Measurements from ENCODE around the gene CELSR3.

Gene CELSR3

GRCh38 chr3:48639944-48640606, 22.6 kb downstream of the CELSR3 start:
- TF ChIP-seq TAF1 (IDR thresholded peaks at IDR 0.05; ENCODE audit: borderline replicate concordance, insufficient read depth, low read length) (no peak), POLR2AphosphoS5 (IDR thresholded peaks at IDR 0.05; ENCODE audit: low read depth, low read length) (no peak), REST (IDR thresholded peaks at IDR 0.05; ENCODE audit: insufficient read depth in 1 of 2, low read depth in 2 of 2, low read length in 2 of 2) (no peak), SIN3A (IDR thresholded peaks at IDR 0.05; ENCODE audit: borderline replicate concordance, insufficient read depth, low read length) (no peak), FOXP2 (optimal IDR thresholded peaks at IDR 0.05; ENCODE audit: borderline replicate concordance, extremely low read depth, extremely low read length, insufficient read depth) (no peak)

GRCh38 chr3:48637305-48637704, 25.4 kb downstream of the CELSR3 start:
- TF ChIP-seq REST (IDR thresholded peaks at IDR 0.05; ENCODE audit: insufficient read depth in 1 of 2, low read depth in 2 of 2, low read length in 2 of 2): no peak
- TF ChIP-seq FOXP2 (optimal IDR thresholded peaks at IDR 0.05; ENCODE audit: borderline replicate concordance, extremely low read depth, extremely low read length, insufficient read depth): no peak
- TF ChIP-seq POLR2AphosphoS5 (IDR thresholded peaks at IDR 0.05; ENCODE audit: low read depth, low read length): no peak
- TF ChIP-seq SIN3A (IDR thresholded peaks at IDR 0.05; ENCODE audit: borderline replicate concordance, insufficient read depth, low read length): no peak
- TF ChIP-seq TAF1 (IDR thresholded peaks at IDR 0.05; ENCODE audit: borderline replicate concordance, insufficient read depth, low read length): no peak

GRCh38 chr3:48636149-48636655, 26.5 kb downstream of the CELSR3 start:
- no peak for TF ChIP-seq REST (IDR thresholded peaks at IDR 0.05; ENCODE audit: insufficient read depth in 1 of 2, low read depth in 2 of 2, low read length in 2 of 2)
- no peak for TF ChIP-seq POLR2AphosphoS5 (IDR thresholded peaks at IDR 0.05; ENCODE audit: low read depth, low read length)
- no peak for TF ChIP-seq FOXP2 (optimal IDR thresholded peaks at IDR 0.05; ENCODE audit: borderline replicate concordance, extremely low read depth, extremely low read length, insufficient read depth)
- TF ChIP-seq TAF1 (IDR thresholded peaks at IDR 0.05; ENCODE audit: borderline replicate concordance, insufficient read depth, low read length): no peak
- no peak for TF ChIP-seq SIN3A (IDR thresholded peaks at IDR 0.05; ENCODE audit: borderline replicate concordance, insufficient read depth, low read length)

- TF ChIP-seq TAF1 (IDR thresholded peaks at IDR 0.05; ENCODE audit: borderline replicate concordance, insufficient read depth, low read length) (peak; percentile 78; the same call in 1 of the 2 replicates), SIN3A (IDR thresholded peaks at IDR 0.05; ENCODE audit: borderline replicate concordance, insufficient read depth, low read length) (no peak), FOXP2 (optimal IDR thresholded peaks at IDR 0.05; ENCODE audit: borderline replicate concordance, extremely low read depth, extremely low read length, insufficient read depth) (peak; percentile 28), POLR2AphosphoS5 (IDR thresholded peaks at IDR 0.05; ENCODE audit: low read depth, low read length) (peak; percentile 86), REST (IDR thresholded peaks at IDR 0.05; ENCODE audit: insufficient read depth in 1 of 2, low read depth in 2 of 2, low read length in 2 of 2) (peak in 1 of 2 experiments; percentile 40; a peak in 1 of 4 replicates)
Observed at GRCh38 chr3:48635222-48636021, 27.3 kb downstream of the CELSR3 start, which contains the start of gene SLC26A6. Gene SLC26A6 (minus strand): TSS chr3:48635461. CDS start chr3:48635393, 68 bp downstream.

Measured in PFSK-1 (cell line).